NCI-H446 treated with DMSO at 0.1 percent for 48 hours (cell line): ENCODE results near the gene CLEC4F.
A peak's percentile ranks its signal among the peaks of the same experiment; 100 is the strongest.

ENCODE experiments used
- DNase-seq: peaks from one replicate; lab custom pipeline; 2025; lab: John Stamatoyannopoulos, UW

Gene CLEC4F, protein sequence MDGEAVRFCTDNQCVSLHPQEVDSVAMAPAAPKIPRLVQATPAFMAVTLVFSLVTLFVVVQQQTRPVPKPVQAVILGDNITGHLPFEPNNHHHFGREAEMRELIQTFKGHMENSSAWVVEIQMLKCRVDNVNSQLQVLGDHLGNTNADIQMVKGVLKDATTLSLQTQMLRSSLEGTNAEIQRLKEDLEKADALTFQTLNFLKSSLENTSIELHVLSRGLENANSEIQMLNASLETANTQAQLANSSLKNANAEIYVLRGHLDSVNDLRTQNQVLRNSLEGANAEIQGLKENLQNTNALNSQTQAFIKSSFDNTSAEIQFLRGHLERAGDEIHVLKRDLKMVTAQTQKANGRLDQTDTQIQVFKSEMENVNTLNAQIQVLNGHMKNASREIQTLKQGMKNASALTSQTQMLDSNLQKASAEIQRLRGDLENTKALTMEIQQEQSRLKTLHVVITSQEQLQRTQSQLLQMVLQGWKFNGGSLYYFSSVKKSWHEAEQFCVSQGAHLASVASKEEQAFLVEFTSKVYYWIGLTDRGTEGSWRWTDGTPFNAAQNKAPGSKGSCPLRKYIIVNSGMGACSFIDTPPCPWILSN

DNA sequence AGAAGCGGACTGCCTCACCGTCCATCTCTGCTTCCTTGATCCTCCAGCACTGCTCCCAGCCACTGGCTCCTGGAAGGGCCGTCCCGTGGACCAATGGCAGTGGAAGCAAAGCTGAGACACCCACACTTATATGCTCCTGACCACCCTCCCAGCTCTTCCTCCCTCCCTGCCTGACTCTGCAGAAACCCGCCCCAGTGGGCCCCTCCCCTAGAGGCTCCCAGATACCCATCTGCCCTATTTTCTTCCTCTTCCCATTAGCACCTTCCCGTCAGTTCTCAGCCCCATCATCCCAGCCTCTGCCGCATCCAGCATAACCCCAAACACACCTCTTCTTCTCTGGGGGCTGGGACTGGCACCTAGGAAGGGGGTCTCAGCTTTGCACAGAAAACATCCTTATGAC, at the start of gene CLEC4F:
CLEC4F (minus strand) TSS at position 101 of the 400 bp plus-strand sequence; CDS start at position 25, 76 bp downstream.
- no peak for DNase-seq

DNA sequence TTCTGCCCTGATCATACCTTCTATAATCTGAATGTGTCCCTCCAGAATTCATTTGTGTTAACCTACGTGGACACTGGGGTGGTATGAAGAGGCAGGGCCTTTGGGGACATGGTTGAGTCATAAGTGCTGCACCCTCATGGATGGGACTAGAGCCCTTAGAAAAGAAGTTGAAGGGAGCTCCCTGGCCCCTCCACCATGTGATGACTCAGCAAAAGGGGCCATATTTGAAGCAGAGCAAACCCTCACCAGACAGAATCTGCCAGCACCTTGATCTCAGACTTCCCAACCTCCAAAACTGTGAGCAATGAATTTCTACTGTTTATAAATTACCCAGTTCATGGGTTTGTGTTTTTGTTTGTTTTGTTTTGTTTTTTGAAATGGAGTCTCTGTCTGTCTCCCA, 48.6 kb upstream of the CLEC4F start:
- DNase-seq, result no peak

DNA sequence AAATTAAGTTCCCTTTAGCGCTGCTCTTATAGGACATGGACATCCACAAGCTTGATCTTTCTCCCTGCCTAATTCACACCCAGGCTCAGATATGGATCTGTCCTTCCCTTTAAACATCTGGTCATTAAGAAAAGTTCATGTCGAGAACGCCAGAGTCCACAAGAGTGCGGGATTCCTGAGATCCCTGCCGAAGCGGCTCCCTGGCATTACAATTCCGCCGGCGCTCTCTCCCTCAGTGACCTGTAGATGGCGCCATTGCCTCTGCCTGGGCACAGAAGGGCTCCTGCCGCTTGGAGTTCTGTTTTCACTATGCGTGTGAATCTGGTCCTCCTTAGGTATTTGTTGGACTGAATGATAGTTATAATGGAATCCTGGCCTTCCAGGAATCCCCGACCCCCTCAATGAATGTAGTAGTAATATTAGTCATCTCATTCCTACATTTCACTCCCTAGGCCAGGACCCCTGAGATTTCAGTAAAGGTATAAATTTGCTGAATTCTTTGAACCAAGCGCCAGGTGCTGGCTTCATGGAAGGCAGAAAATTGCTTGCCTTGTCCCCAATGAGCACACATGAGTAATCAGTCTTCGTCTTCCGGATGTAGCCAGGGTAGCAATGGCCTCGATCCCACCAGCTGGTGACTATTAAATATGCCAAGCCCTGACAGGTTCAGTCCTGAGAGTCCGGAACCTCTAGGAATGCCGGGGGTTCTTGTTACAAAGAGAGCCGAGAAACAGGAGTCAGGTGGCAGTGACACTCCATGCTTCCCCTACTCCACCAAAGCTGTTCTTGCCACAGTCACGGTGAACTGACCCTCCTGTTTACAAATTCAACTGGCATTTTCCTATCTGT, 41.6 kb upstream of the CLEC4F start:
- peak; percentile 8 for DNase-seq

DNA sequence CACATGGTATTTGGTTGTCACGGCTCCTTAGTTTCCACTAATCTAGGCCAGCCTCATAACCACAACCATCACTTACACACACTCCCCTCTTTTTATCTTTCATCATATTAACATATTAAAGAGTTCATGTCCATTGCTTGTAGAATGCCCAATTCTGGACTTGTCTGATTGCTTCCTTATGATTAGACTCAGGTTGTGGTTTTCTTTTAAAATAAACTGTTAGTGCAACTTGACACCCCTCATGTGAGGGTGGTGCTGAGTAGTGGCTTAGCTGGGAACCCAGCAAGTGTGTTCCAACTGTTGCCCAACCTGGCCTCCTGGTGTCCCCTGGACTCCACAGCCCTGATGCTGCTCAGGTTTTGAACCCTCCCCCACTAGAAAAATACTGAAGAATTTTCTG, 35.3 kb upstream of the CLEC4F start:
- no peak for DNase-seq

DNA sequence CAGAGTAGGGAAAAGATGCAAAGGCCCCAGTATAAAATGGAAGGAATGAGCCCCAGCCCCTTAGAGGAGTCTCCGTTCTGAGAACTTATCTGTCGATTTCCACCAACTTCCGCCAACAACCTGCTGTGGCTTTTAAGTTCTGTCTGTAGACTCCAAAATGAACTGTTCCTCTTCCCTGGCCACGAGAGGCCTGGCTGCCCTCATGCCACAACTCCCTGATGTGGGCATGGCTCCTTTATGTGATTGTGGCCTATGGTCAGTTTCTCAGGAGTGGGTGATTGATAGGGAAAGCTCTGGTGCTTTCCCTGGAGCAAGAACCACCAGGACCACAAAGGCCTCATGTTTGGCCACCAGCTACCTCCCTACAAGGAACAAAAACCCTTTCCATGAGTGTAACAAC, 34.0 kb upstream of the CLEC4F start:
- DNase-seq, result no peak

DNA sequence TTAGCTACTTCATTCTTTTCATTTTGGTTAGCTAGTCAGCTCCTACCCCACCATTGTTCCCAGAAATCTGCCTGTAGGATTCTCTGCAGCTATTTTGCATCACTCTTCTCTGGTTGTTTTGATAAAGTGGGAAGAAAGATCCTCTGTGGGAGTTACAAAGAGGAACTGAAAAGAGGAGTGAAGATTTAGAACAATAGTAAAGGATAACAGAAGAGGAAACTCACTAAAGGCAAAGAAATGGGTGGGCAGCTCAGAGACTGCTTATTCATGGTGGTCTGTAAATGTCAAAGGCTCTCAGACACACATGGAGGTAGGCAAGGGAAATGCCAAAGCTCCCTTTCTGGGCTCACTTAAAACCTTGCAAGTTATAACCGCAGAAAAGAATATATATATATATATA, 32.4 kb upstream of the CLEC4F start:
- DNase-seq, result no peak

DNA sequence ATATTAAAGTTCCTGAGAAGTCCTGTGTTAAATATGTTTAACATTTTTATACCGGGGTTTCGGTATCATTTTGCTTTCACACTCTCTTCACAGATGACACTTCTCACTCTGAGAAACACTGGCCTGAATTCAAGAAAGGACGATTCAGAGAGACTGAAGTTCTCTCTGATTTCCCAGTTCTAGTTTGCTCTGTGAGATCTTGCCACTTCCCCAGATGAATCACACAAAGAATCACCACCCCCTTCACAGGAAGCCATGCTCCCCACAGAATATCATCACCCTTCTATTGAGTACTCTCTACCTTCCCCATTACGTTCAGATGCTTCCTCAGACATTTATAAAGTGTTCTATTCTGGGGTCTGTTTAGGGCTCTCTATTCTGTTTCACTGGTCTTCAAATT, 31.3 kb upstream of the CLEC4F start:
- no peak for DNase-seq

DNA sequence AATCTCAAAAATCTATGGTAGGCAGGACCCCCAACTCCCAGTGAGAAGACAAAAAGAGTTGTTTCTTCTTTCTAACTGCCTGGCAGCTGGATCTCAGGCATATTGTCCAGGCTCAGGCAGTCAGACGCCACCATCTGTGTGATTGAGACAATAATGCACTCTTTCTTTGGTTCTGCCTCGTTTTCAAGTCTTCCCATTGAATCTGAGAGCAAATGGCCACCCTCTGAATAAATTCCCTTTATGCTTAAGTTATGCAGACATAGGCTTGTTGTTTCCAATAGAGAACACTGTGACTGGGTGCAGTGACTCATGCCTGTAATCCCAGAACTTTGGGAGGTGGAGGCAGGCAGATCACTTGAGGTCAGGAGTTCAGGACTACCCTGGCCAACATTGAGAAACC, 30.5 kb upstream of the CLEC4F start:
- no peak for DNase-seq

DNA sequence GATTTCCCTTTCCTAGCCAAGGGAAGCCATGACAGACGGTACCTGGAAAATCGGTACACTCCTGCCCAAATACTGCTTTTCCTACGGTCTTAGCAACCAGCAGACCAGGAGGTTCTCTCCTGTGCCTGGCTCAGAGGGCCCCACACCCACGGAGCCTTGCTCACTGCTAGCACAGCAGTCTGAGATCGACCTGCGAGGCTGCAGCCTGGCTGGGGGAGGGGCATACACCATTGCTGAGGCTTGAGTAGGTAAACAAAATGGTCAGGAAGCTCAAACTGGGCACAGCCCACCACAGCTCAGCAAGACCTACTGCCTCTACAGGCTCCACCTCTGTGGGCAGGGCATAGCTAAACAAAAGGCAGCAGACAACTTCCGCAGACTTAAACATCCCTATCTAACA, 22.0 kb upstream of the CLEC4F start:
- DNase-seq, result no peak

DNA sequence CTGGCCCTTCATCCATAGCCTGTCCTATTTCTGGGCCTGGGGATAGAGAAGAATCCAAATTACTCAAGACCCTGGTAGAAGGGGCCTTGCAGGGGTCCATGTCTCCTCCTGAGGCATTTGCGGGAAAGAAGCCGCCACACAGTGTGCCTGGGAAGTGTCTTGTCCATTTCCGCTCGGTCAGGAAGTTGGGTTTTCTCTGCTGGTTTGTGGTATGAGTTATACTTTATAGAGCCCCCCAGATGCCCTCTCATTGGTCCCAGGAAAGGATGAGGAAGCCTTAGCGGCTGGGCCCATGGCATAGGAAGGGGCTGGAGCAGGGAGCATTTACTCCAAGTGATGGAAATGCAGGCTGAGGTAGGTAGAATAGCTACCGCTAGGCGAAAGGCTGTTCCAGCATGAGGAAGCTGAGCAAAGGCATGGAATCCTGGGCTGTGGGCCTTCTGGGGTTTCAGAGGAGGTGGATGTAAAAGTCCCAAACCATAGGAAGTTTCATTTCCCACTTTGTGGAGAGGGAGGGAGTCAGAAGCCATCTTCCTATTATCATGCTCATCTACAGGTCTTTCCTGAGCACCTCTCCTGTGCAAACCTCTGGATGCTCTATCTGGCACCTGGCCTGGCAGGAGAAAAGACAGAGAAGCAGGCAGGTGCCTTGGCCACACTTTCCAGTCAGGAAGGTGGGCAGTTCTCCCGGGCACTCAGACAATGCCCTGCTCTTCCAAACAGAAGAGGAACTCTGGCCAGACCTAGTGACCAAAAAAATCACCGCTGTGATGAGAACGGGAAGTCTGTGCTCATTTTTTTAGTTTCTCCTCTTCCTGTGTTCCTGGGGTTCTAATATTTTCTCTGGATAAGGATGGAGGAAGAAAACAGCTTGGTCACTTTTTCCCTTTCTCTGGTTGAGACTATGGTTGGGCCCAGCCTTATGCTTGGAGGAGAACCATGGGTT, 17.9 kb upstream of the CLEC4F start:
- no peak for DNase-seq

DNA sequence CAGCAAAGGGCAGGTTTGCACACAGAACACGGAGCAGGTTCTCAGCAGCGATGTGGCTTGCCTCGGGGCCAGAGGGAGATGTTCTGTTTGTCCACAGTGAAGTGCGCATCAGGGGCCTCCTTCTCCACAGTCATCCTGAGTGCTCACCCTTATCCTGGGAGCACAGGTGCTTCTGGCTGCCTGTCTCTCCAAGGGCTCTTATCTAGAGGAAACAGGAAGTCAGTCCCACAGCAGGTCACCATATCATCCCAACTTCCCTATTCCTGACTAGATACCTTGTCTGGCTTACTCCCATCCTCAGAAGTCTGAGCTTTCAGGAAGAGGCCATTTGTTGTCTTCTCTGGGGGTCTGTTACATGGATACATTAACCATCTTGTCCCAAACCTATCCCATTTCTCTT, 15.2 kb upstream of the CLEC4F start, which contains the start of gene CD207:
CD207 (minus strand) TSS at position 174 of the 400 bp plus-strand sequence; CDS start at position 134, 40 bp downstream.
- no peak for DNase-seq

DNA sequence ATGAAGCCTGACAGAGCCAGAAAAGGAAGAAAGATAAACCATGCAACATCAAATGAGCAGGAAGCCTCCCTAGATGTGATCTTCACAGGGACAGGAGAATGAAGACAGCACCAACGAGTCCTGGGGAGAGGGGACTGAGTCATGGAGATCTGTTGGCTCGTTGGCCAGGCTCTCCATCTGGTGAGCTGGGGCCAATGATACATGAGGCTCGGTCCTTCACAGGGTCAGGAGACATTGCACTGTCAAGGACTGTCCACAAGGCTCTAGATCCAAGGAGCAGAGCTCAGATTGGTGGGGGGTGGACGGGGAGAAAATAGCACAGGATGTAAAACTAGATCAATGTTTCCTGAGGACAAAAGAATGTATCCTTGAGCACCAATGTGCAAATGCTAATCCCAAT, 14.5 kb upstream of the CLEC4F start:
- DNase-seq, result no peak

DNA sequence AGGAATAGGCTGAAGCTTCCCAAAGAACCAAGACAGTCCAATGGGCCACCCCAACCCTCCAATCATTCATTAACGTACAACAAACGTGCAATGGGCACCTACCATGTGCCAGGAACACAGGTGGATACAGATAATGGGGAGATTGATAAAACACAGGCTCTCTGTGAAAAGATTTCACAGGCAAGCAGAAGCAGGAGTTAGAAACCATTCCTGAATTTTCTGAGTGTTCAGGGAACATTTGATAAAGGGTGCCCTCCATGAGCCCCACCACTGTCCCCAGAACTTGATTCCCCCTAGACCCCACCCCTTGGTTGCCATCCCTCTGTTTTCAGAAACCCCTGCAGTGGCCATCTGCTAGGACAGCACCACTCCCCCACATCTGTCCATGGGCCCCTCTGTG, 13.7 kb upstream of the CLEC4F start:
- DNase-seq, result no peak

DNA sequence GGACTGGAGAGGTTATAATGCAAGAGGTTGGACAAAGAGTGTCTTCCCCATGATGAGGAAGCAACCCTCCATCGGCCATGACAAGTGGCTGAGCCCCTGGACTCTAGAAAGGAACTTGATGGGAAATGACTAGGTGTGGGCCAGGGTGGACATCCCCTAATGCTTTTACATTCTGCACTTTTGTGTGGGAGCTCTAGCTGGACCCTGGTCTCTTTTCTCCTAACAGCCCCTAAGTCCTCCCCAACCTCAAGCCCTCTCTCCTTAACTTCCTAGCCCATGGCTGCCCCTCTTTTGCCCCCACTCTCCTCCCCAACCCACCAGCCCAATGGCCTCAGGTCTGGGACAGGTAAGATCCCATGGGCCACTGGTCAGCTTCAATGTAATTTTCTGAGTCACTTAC, 12.8 kb upstream of the CLEC4F start:
- no peak for DNase-seq

DNA sequence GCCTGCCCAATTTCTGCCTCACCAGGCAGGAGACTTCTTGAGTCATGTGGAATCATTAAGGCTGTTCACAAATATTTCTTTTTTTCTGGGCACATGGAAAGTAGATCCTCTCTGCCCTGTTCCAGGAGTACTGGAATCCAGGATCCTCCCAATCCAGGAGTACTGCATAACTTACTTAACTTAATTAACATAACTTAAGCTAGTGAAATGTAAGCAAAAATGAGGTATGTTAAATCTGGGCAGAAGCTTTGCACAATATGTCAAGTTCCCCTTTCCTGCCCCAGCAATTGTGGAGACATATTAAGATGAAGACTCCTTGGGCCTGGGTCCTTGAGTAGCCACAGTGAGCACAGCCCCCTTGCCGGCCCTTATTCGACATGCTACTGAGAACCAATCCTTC, 12.0 kb upstream of the CLEC4F start:
- no peak for DNase-seq

DNA sequence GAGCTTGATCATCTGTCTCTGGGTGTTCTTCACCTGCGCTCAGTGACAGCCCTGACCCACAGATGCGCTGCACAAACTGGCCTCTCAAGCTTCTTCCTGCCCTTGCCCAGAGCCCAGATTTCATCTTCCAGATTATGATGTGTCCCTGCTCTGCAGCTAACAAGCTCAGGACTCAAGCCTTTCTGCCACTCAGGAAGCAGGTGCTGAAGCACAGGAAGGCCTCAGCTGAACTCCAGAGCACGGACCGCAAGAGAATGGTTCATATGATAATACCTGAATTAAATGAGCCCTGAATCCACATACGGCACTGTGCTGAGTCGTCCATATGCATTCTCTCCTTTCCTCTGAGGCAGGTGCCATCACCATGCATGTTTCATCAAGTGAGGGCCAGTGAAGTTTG, 11.5 kb upstream of the CLEC4F start:
- DNase-seq, result no peak

DNA sequence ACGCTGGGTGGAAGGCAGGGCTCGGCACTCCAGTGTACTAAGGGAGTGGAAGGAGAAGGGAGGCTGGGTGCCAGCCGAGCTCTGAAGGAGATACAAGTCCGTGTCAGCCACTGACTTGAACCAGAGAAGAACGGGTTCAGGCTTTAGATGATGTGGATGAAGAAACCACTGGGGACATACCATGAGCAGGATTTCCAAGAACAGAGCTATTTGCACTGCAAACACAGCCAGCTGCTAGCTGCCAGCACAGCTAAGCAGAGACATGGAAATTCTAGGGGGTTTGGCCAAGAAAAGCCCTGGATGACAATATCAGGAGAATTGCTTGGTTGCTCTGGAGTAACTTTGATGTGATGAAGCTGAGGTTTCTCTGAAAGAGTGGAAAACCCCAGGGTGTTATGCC, 10.0 kb upstream of the CLEC4F start:
- no peak for DNase-seq

DNA sequence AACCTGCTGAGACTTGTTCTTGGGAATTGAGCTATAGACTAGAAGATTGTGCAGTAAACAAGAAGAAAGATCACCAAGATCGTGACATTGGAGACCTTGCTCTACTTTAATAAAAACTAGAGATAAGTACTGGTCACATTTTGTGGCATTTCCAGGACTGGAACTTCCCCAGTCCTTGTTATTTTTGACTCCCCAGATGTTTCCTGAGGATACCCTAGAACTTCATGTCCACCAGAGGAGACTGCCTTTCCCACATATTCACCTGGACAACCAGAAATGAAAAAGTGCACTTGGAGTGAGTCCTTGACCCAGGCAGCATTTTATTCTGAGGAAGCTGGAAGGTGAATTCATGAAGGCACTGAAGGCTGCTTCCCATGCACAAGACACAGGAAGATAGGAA, 9.5 kb upstream of the CLEC4F start:
- no peak for DNase-seq

DNA sequence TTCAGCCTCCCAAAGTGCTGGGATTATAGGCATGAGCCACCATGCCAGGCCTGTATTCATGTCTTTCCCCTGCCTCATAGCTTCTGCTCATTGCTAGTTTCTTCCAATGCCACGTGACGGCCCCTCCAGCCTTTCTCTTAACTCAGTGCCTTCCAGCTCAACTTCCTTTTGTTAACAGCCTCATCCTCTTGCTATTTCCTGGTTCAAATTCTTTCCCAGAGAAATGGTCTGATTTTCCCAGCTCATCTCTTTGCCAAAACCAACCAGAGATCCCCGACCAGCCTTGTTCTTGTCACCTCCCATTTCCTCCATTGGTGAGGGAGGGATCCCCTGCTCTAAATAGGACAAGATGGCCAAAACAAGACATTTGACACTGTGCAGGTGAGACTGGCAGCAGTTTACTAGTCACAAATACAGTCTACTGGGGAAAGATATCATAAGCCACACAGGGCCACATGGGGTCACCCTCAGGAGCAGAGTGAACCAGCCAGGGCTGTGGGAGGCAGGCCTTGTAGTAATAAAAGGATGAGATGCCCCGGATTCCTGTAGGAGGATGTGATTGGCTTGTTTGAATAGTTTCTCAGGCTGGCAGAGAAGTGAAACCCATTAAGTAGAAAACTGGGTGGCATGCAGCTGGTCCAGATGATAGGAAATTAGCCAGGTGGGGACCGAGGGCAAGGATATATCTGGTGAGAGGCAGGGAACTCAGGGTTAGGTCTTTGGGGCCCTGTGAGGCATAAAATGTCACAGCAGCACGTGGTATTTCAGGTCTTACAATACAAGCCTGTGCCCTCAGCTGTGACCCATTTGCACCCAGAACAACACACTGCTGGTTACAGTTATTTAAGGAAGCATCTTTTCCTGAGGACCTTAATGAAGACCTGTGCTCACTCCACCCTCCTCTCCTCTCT, 8.8 kb upstream of the CLEC4F start:
- DNase-seq, result no peak

DNA sequence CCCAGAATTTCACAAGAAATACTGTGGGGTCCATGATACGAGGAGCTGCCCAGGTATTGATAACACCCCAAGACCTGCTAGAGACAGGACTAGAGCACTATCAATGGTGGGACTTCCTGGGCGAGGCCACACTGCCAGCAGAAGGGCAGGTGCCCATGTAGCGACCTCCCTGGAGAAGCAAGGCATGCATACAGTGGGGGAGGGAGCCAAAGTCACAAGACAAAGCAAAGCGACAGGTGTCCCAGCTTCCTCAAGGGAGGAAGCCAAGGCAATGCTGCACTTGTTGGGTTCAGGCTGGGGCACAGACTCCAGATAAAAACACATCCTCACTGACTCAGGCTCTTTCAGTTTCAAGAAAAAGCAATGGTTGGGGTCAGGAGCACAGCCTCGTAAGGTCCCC, 7.7 kb upstream of the CLEC4F start:
- no peak for DNase-seq

DNA sequence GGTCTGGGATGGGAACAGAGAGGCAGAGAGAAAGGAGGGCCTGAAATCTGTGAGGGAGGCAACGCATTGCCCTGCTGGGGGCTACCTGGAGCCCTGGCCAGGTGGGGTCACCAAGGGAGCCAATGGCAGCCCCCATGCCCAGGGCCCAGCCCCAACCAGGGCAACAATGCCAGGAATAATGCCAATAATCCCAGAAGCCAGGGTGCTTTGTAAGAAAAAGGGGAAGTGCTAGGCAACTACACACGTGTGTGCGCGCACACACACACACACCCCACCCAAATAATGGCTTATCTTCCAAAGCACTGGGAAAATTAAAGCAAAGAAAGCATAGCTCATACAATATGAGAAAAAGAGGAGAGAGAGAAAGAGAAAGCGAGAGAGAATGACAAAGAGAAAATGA, 7.0 kb upstream of the CLEC4F start:
- DNase-seq, result no peak
